ENCODE results near the gene BSCL2.

GRCh38 chr11:62709247-62710000 is 2.2 kb upstream of the BSCL2 start:
- TF ChIP-seq CTCF (conservative IDR thresholded peaks at IDR 0.05; ENCODE audit: low read length) (no peak), EZH2phosphoT487 (IDR thresholded peaks at IDR 0.05; ENCODE audit: borderline replicate concordance) (no peak)
